Activated T-helper 9 cell treated with anti-CD3 and anti-CD28 coated beads, Interleukin-2, amount 50 U/mL, for 16 hours (primary cell): ENCODE results near the gene SNX6.
"Not testable (repeated sequence)": the region's sequence is repeated elsewhere in the genome, so short reads cannot be mapped to it uniquely, and the experiment has no call there.

Experiments
- DNase-seq: peaks from one replicate; pipeline ENCODE4 v3.0.0-alpha.2; 2020; ENCODE audit warnings: low read depth

Gene SNX6

DNA sequence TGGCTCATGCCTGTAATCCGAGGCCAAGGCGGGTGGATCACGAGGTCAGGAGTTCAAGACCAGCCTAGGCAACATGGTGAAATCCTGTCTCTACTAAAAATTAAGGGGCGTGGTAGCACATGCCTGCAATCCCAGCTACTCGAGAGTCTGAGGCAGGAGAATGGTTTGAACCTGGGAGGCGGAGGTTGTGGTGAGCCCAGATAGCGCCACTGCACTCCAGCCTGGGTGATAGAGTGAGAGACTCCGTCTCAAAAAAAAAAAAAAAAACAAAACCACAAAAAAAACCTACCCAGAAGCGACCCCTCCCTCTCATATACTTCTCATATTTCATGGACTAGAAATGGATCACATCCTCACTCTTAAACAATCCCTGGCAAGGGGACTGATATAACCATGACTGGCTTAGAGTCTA, 4.4 kb upstream of the SNX6 start:
- not testable (repeated sequence) for DNase-seq

DNA sequence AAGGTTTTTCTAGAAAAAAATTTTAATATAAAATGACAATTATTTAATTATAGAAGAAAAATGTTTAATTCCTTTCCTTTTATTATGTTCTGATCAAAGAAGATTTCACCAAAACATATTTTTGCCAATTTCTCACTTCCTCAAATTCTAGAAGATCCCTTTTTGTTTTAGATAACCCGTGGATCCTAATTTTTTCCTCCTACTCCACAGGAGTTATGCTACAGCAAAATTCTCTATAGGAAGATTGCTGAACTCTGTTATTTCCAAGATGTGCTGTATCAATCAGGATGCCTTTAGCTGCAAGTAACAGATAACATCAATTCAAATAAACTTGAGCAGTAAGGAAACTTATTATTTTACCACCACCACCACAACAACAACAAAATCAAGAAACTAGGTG, 3.8 kb upstream of the SNX6 start:
- DNase-seq: no peak

DNA sequence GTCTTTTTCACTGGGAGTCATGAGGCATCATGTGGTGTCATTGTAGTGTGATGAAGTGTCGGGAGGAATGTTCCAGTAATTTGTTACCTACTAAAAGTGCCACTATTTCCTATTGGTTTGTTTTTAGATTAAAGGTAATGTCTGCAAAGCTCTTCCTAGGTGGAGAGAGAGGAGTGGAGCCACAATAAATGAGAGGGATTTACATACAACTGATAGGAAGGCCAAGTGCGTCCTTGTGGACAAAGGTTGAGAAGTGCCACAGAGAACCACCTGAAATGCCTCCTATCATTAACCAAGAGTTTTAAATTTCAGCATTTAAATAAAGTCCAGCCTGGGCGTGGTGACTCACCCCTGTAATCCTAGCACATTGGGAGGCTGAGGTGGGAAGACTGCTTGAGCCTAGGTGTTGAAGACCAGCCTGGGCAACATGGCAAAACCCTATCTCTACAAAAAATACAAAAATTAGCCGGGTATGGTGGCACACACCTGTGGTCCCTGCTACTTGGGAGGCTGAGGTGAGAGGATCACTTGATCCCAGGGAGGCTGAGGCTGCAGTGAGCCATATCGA, 2.5 kb upstream of the SNX6 start:
- DNase-seq: no peak

DNA sequence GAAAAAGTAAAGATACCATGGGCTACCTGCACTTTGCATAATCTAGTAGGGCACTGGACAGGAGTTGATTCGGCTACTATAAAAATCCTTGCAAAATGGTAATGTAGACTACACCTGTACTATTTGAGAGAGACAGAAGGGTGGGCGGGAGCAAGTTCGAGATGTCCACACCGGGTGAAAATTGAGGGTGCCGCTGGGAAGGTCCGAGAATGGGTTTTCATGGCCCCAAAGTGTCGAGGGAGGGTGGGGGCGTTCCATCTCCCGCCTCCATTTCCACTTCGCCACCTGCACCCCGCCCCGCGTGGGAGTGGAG, 648 bp downstream of the SNX6 start:
- DNase-seq: no peak

DNA sequence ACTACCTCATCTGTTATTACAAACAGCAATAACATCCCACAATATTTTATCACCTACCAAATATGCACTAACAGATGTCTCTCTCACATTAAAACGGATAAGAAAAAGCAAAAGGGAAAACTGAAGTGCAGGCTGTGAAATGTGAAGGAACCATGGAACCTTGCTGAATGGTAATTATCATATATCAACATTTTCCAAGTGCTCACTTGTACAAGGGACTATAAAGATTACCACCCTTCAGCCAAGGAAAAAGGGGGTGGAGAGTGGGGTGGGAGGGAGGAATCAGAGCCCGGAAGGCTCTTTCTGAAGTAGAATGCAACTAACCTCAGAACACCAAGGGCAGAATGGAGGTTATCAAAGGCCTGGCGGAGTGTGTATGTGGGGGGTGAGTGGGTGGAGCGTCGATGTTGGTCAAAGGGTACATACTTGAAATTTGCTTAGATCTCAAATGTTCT, 1.2 kb downstream of the SNX6 start:
- no peak for DNase-seq

DNA sequence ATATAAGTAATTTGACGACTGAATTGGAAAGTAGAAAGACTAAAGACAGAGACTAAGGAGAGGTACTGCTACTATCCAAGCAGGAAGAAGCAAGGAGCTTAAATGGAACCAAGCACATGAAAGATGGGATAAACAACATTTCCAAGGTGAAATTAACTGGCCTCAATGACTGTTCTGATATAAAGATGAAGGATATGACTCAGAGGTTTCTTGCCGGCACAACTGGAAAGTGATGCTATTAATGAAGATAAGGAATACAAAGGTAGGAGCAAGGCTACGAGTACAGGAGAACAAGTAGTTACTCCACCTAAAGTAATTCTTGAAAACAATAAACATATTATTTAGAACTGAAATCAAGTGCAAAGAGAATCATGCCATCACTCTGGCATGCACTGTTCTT, 6.4 kb downstream of the SNX6 start:
- DNase-seq: no peak

DNA sequence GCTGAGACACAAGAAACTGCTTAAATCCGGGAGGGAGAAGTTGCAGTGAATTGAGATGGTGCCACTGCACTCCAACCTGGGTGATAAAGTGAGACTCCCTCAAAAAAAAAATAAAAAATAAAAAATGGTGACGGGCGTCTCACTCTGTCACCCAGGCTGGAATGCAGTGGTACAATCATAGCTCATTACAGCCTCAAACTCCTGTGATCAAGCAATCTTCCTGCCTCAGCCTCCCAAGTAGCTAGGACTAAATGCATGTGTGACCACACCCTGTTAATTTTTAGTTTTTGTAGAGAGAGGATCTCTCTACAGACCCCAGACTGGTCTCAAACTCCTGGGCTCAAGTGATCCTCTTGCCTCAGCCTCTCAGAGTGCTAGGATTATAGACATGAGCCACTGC, 9.1 kb downstream of the SNX6 start:
- no peak for DNase-seq

DNA sequence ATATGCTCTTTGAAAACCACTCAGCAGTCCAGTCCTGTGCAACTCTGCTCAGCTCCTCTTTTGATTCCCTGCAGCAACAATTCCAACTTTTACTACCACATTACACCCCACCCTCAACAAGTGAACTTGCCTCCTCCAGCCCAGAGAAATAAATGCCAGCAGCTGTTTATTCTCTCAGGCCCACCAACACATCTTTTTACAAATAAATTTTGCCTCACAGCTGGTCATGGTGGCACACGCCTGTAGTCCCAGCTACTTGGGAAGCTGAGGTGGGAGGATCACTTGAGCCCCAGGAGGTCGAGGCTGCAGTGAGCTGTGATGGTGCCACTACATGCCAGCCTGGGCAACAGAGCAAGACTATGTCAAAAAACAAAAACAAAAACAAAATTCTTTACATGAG, 9.8 kb downstream of the SNX6 start:
- no peak for DNase-seq

DNA sequence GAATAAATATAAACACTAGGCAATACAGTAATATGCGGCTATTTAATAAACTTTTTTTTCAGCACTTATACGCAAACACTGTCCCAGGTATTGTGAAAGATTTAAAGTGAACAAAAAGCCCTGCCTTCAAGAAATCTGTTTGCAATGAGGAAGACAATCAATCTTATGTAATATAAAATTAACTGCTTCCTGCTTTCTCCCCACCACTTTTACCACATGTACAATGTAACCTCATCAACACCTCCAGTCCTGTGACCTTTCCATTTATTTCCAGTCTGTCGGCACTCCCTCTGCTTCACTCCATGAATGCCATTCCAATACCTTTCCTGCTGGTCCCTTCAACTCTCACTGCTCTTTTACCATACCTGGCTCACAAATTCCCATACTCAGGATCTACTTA, 10.5 kb downstream of the SNX6 start:
- DNase-seq: no peak

DNA sequence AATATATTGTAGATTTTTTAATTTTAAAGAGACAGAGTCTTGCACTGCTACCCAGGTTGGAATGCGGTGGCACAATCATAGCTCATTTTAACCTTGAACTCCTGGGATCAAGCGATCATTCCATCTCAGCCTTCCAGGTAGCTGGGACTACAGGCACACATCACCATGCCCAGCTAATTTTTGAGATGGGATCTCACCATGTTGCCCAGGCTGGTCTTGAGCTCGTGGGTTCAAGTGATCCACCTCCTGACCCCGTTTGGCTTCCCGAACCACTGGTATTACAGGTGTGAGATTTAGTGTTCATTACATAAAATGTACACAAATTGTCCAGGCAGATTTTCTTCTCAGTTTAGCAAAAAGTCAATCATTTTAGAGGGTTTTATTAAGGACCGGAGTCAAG, 13.6 kb downstream of the SNX6 start:
- DNase-seq: no peak

DNA sequence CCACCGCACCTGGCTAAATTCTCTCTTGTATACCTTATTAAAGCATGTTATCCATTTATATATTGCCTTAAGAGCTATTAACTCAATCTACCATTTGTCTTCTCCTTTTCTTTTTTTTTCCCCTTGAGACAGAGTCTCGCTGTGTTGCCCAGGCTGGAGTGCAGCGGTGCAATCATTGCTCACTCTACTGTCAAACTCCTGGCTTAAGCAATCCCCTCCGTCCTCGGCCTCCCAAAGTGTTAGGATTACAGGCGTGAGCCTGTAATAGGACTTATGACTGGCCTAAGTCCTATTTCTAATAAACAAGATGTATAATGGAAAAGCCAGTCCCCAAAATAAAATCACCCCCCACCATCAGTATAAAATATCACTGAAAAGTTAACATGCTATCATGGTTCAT, 14.4 kb downstream of the SNX6 start:
- DNase-seq: no peak

DNA sequence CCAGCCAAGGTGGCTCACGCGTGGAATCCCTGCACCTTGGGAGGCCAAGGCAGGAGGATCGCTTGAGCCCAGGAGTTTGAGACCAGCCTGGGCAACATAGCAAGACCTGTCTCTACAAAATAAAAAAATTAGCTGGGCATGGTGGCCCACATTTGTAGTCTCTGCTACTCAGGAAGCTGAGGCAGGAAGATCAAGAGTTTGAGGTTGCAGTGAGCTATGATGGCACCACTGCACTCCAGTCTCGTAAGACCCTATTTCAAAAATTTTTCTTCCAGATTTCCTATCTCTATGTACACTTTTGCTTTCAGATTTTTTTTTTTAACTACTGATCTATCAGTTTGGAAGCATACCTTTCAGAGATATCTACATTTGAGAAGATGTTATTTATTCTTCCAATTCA, 15.3 kb downstream of the SNX6 start:
- no peak for DNase-seq

DNA sequence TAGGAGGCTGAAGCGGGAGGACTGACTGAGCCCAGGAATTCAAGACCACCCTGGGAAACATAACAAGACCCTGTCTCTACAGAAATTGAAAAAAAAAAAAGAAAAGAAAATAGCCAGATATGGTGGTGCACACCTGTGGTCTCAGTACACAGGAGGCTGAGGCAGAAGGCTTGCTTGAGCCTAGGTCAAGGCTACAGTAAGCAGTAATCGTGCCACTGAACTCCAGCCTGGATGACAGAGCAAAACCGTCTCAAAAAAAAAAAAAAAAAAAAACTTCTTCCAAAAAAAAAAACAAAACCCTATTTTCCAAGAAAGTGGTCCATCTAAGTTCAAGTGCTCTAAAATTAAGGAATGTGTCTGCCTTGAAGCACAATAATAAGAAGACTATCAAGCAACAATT, 19.8 kb downstream of the SNX6 start:
- DNase-seq: no peak

DNA sequence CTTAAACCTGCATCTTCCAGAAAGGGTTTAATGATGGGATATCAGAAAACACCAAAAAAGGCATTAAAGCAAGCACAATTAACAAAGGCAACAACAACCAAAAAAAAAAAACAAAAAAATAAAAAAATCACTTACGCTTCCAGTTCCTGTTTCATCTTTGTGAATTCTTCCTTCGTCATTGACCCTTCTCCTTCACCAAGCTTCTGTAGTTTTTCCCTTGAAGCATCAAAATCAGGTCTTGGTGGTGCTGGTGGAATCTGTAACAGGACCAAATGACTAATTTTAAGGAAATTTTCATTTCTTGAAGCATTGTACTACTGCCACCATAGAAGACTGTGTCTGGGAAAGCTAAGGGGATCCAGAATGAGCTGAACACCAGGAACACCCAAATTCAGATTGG, 24.5 kb downstream of the SNX6 start:
- no peak for DNase-seq

DNA sequence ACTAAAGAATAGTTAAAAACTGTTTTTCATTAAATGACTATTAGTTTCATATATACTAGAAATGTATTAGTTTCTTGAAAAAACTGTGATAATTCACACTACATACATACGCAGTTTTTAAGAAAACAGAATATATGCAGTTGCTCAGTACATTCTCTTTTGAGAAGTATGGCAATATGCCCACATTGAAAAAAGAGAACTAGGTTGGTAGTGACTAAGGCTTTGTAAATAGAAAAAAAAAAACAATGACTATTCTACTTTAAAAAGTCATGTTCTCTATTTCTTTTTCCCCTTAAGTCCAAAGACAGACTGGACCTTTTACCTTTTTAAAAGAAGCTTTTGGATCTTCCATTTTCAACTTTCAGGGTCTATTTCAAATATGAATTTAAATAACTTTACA, 25.0 kb downstream of the SNX6 start:
- DNase-seq: no peak

DNA sequence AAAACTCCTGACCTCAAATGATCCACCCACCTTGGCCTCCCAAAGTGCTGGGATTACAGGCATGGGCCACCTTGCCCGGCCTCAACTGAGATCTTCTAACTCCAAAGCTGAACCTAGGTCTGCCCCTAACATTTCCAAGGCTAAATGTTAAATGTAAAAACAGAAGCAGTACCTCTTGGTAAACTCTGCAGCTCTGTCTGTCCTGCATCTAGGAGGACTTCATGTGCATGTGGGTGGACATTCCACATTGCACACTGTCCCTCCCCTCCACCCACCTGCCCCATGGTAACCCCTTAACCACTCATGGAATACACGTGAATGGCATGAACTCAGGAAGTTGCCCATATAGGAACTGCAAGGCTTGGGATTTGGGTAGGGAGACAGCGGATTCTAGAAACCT, 33.1 kb downstream of the SNX6 start:
- DNase-seq: no peak

DNA sequence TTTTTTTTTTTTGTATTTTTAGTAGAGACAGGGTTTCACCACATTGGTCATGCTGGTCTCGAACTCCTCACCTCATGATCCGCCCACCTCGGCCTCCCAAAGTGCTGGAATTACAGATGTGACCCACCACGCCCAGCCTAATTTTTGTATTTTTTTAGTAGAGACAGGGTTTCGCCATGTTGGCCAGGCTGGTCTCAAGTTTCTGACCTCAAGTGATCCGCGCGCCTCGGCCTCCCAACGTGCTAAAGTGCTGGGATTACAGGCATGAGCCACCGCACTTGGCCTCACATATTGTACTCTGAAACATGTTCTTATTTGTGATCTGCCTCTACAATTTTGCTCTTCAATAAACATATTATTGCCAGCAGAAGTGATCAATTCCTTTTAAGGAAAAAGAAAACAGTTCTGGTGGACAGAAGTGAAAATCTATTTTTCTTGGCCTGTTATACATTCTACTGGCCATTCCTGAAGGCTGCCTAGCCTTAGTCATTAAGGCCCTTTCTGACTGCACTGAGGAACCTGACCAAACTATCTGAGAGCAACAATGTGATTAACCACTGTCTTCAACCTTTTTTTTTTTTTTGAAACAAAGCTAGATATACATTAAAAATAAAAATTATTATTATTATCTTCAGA, 36.1 kb downstream of the SNX6 start:
- no peak for DNase-seq

DNA sequence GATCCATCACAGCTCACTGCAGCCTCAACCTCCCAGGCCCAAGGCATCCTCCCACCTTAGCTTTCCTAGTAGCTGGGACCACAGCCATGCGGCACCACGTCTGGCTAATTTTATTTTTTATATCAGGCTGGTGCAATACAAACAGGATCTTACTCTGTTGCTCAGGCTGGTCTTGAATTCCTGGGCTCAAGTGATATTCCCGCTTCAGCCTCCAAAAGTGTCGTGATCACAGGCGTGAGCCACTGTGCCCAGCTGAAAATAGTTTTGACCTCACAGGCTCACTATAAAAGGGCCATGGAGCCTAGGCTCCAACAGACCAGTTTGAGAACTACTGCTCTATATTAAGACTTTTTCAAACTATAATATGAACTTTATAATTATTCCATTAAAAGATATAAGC, 37.3 kb downstream of the SNX6 start:
- no peak for DNase-seq

DNA sequence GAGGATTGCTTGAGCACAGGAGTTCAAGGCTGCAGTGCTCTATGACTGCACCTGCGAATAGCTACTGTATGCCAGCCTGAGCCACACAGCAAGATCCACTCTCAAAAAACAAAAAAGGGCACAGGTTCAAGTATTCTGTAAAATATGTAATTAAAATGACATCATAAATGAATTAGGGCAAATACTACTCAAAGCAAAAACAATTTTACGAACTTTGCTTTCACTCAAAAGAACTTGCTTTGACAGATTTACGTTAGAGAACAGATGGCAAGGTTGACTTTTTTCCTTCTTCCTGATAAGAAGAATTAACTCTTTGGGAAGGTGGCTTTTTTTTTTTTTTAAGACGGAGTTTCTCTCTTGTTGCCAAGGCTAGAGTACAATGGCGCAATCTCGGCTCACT, 46.4 kb downstream of the SNX6 start:
- DNase-seq: no peak

DNA sequence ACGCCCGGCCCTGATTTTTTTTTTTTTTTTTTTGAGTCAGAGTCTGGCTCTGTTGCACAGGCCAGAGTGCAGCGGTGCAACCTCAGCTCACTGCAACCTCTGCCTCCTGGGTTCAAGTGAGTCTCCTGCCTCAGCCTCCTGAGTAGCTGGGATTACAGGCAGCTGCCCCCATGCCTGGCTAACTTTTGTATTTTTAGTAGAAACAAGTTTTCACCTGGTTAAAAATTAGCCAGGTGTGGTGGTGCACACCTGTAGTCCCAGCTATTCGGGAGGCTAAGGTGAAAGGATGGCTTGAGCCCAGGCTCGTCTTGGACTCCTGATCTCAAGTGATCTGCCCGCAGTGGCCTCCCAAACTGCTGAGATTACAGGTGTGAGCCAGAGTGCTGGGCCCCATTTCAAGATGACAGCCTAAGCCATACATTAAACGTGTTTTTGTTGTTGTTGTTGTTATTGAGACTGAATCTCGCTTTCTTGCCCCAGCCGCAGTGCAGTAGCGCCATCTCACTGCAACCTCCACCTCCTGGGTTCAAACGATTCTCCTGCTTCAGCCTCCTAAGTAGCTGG, 47.7 kb downstream of the SNX6 start:
- DNase-seq: no peak

DNA sequence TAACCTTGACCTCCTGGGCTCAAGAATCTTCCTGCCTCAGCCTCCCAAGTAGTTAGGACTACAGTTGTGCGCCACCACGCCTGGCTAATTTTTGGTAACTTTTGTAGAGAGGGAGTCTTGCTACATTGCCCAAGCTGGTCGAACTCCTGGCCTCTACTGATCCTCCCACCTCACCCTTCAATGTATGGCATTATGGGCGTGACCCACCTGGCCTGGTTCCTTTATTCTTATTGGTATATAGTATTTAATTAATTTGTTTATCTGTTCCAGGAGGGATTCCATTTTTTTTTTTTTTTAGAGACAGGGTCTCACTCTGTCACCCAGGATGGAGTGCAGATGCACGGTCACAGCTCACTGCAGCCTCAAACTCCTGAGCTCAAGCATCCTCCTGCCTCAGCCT, 49.6 kb downstream of the SNX6 start:
- DNase-seq: no peak

DNA sequence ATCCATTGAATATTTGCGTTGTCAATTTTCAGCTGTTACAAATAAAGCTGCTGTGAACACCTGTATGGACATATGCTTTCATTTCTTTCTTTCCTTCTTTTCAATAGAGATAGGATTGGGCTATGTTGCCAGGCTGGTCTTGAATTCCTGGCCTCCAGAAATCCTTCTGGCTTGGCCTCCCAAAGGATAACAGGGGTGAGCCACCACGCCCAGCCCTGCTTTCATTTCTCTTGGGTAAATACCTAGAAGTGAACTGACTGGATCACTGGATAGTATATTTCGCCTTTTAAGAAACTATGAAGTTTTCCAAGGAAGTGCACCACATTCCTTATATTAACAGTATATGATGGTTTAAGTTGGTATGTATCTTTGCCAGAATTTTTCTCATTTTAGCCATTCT, 58.2 kb downstream of the SNX6 start:
- DNase-seq: no peak

DNA sequence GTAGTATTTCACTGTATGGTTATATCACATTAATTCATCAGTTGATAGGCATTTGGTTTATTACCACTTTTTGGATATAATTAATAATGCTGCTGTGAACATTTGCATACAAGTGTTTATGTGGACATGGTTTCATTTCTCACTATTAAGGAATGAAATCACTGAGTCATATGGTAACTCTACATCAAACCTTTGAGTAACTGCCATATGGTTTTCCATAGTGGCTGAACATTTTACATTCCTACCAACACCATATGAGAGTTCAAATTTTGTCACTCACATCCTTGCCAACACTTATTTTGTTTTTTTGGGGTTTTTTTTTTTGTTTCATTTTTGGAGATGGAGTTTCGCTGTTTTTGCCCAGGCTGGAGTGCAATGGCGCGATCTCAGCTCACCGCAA, 60.2 kb downstream of the SNX6 start:
- no peak for DNase-seq

DNA sequence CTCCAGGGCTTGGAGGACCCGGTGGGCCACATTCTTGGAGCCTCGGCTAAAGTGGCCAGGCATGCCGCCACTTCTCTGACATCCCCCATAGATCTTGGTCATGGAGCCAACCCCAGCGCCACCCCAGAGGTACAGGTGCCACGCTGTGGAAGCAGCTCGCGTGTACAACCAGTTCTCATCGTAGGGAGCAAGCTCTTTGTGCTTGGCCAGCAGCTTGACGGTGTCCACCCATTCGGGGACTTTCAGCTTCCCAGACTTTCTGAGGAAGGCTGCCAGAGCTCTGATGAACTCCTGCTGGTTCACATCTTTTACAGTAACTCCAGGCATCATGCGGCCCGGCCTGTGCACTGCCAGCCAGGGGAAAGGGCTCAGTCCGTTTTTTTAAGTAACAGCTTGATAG, 61.1 kb downstream of the SNX6 start:
- DNase-seq: no peak
